ENCODE results near the gene CR1L. TPM values are rescaled to one million over a fixed set of nuclear protein-coding genes. Genes with fewer than 3 reads are reported as not detected.

Gene CR1L
- total RNA-seq, 1 experiment from 2014 or later: 0.24 TPM

Other genes starting within 250 kb of the CR1L start
- not detected in 2 replicates for gene CR2, start 190.8 kb upstream of the CR1L start, total RNA-seq (2014; rRNA removed; shearing (Covaris generic))
- not detected in 2 replicates for gene CR1, start 149.0 kb upstream of the CR1L start, total RNA-seq (2014; rRNA removed; shearing (Covaris generic))
- 58.5 and 72.3 TPM in 2 replicates for gene CD46, start 106.9 kb downstream of the CR1L start, total RNA-seq (2014; rRNA removed; shearing (Covaris generic))

All from RPMI7951 (cell line).